ENCODE measurements around the gene AHSG.

AHSG gene

DNA sequence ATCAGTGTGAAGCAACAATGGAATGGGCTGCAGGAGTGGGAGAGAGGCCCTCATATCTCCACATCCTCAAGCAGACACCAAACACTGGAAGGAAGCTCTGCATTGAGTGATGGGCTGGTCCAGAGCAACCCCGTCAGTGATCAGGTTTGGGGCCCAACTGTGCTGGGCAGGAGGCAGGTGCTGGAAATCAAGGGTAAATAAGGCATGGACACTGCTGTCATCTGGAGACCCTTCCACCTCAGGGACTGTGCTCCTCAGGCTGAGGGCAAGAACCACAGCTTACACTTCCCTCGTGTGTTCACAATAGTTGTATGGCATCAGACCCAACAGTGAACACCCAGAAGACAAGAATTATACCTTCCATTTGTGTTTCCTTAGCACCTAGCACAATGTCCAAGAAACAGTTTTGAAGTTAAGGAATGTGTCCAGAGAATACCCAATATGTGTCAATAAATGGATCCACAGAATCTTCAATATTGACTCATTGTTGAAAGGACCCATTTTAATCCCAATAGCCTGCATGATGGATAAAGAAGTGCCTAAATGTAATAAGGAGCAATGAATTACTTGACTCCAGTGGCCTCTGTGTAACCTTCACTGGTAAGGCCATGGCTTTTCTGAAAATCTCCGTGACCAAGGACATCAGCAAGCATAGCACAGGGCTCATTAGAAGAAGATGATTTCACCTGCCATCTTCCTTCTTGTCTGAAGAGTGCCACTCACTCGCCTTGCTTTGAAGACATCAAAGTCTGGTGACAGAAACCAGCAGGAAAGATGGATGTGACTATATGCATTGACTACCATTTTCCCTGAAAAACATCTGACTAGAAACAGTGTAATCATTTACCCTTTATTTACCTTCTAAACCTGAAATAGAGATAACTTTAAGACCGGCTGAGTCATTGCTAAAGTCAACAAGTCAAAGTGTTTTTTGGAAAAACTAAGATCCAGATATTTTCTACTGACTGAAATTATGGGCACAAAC, 7.0 kb upstream of the AHSG start:
- CTCF ChIA-PET: no interaction called here
- POLR2A ChIA-PET: no interaction called here
- DNase-seq (ENCODE audit: extremely low spot score): no peak
- TF ChIP-seq FOXA1 (IDR thresholded peaks at IDR 0.05): no peak
- no peak for TF ChIP-seq ELF4 (IDR thresholded peaks at IDR 0.05)
- no peak for TF ChIP-seq L3MBTL2 (conservative IDR thresholded peaks at IDR 0.05)
- TF ChIP-seq TARDBP (IDR thresholded peaks at IDR 0.05): no peak
- TF ChIP-seq SUZ12 (IDR thresholded peaks at IDR 0.05): no peak
- TF ChIP-seq CTBP1 (IDR thresholded peaks at IDR 0.05; ENCODE audit: borderline replicate concordance): no peak
- TF ChIP-seq ZNF384 (IDR thresholded peaks at IDR 0.05): no peak
- TF ChIP-seq SP1 (IDR thresholded peaks at IDR 0.05): no peak
- TF ChIP-seq BHLHE40 (IDR thresholded peaks at IDR 0.05; ENCODE audit: borderline replicate concordance): no peak
- TF ChIP-seq HDGF (IDR thresholded peaks at IDR 0.05; ENCODE audit: borderline replicate concordance): no peak
- no peak for TF ChIP-seq LEF1 (IDR thresholded peaks at IDR 0.05; ENCODE audit: borderline replicate concordance)
- TF ChIP-seq, protein P1, sequence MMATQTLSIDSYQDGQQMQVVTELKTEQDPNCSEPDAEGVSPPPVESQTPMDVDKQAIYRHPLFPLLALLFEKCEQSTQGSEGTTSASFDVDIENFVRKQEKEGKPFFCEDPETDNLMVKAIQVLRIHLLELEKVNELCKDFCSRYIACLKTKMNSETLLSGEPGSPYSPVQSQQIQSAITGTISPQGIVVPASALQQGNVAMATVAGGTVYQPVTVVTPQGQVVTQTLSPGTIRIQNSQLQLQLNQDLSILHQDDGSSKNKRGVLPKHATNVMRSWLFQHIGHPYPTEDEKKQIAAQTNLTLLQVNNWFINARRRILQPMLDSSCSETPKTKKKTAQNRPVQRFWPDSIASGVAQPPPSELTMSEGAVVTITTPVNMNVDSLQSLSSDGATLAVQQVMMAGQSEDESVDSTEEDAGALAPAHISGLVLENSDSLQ (IDR thresholded peaks at IDR 0.05): no peak
- TF ChIP-seq NFRKB (IDR thresholded peaks at IDR 0.05): no peak
- no peak for TF ChIP-seq FOXK2 (IDR thresholded peaks at IDR 0.05)

DNA sequence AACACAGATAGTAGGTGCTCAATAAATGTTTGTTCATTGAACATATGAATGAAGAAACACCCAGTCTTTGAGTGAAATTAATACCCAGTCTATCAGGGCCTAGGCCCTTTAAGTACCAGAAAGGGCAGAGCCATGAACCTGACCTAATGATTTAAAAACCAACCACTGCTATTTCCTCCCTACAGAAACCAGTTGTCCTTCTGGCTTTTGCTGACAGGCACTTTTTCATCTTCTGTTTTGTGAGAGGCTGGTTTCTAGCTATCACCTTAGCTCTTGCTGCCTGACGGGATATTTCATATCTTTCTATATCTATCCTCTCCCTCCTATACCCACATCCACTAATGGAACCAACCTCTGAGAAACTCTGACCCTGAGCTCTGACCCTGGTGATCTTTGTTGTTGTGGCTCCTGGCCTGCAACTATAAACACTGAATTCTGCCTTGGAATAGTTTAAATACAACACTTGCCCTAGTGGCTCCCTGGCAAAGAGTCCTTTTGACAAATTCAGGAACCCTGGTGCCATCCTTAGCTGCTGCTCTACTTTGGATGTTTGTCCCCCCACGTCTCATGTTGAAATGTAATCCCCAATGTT, 4.1 kb upstream of the AHSG start:
- TF ChIP-seq ARNT (IDR thresholded peaks at IDR 0.05) (no peak), LEF1 (IDR thresholded peaks at IDR 0.05; ENCODE audit: borderline replicate concordance) (no peak), TARDBP (IDR thresholded peaks at IDR 0.05) (no peak)
- TF ChIP-seq, protein P1 (IDR thresholded peaks at IDR 0.05): no peak
- POLR2A ChIA-PET: no interaction called here
- CTCF ChIA-PET: interaction anchor here (1.7 kb wide), 1 partner anchor 213 kb away, joined by 11 read pairs; no protein-coding TSS in a partner anchor
- no peak for DNase-seq (ENCODE audit: extremely low spot score)

DNA sequence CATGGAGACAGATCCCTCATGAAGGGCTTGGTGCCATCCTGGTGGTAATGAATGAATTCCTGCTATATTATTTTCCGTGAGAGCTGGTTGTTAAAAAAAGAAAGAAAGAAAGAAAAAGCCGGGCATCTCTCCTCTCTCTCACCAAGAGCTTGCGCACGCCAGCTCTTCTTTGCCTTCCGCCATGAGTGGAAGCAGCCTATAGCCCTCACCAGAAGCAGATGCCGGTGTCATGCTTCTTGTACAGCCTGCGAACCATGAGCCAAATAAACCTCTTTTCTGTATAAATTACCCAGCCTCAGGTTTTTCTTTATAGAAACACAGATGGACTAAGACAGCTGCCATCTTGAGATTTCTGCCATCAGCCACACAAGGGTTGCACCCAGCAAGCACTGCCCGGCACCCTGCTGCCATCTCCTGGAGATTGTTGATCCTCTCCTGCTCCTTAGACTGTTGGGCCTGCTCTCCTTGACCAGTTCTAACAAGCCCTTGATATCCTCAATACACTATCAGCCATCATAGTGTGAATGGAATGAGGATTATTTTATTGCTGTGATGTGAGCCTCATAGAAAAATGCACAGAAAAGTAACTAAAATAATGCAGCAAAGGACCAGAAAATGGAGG, 3.5 kb upstream of the AHSG start:
- DNase-seq (ENCODE audit: extremely low spot score): no peak
- ChIA-PET POLR2A (no interaction called here), CTCF (interaction anchor here (1.7 kb wide), 1 partner anchor 212 kb away, joined by 11 read pairs; no protein-coding TSS in a partner anchor)
- TF ChIP-seq NFRKB (IDR thresholded peaks at IDR 0.05) (no peak), HDGF (IDR thresholded peaks at IDR 0.05; ENCODE audit: borderline replicate concordance) (no peak), L3MBTL2 (conservative IDR thresholded peaks at IDR 0.05) (no peak), BHLHE40 (IDR thresholded peaks at IDR 0.05; ENCODE audit: borderline replicate concordance) (no peak), LEF1 (IDR thresholded peaks at IDR 0.05; ENCODE audit: borderline replicate concordance) (no peak), CTBP1 (IDR thresholded peaks at IDR 0.05; ENCODE audit: borderline replicate concordance) (no peak), SUZ12 (IDR thresholded peaks at IDR 0.05) (no peak)
- TF ChIP-seq, protein P1 (IDR thresholded peaks at IDR 0.05): no peak

DNA sequence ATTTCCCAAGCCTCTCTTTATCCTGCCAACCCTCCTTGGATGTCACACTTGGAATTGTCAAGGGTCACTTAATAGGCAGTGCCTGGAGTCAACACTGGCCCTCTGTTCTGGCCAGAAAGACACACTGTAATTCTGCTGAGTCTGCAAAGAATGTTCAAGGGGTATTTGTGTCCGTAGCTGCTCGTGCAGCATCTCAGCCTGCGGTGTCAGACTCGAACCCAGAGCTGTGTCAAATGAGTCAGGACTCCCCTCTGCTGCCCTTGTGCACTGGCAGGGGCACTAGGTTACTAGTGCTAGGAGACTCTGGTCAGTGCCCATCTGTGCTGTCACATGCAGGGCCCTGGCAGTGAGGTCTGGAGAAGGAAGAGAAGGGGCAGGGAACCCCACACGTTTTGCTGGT, 795 bp upstream of the AHSG start:
- POLR2A ChIA-PET: no interaction called here

DNA sequence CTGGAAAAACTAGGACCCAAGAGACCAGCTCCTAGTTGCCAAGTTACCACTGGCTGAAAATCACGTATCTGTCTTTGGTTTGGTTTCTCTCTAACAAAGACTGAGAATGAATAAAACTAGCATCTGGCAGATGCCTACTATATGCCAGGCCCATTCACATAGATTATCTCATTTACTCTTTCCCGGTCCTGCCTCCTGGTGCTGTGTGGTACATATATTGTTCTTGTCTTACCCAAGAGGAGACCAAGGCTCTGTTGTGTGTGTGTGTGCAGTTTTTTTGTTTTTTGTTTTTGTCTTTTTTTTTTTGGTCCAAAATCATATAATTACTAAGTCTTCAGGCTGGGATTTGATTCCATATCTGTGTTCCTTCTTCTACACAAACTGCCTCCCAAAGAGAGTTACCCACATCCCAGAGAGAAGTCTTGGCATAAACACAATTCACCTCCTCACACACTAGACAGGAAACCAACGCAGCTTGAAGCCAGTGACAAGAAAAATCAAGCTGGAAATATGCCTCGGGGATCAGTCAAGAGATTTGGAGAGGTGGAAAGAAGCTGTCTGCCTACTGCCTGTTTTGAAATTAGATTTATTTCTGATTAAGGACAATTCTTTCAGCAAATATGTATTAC, 891 bp downstream of the AHSG start:
- POLR2A ChIA-PET: no interaction called here
- CTCF ChIA-PET: interaction anchor here (0.8 to 3.1 kb wide), 6 partner anchors 13 to 646 kb away, joined by 3 to 14 read pairs (median 4); no protein-coding TSS in a partner anchor
- no peak for DNase-seq (ENCODE audit: extremely low spot score)
- TF ChIP-seq SUZ12 (IDR thresholded peaks at IDR 0.05) (no peak), BHLHE40 (IDR thresholded peaks at IDR 0.05; ENCODE audit: borderline replicate concordance) (no peak), LEF1 (IDR thresholded peaks at IDR 0.05; ENCODE audit: borderline replicate concordance) (no peak), FOXM1 (IDR thresholded peaks at IDR 0.05; ENCODE audit: borderline replicate concordance) (no peak), SP1 (IDR thresholded peaks at IDR 0.05) (no peak), CTBP1 (IDR thresholded peaks at IDR 0.05; ENCODE audit: borderline replicate concordance) (no peak), FOXA1 (IDR thresholded peaks at IDR 0.05) (no peak), NFRKB (IDR thresholded peaks at IDR 0.05) (no peak), L3MBTL2 (conservative IDR thresholded peaks at IDR 0.05) (no peak), ARNT (IDR thresholded peaks at IDR 0.05) (no peak), ZNF384 (IDR thresholded peaks at IDR 0.05) (no peak), ELF4 (IDR thresholded peaks at IDR 0.05) (no peak), HDGF (IDR thresholded peaks at IDR 0.05; ENCODE audit: borderline replicate concordance) (no peak), TARDBP (IDR thresholded peaks at IDR 0.05) (no peak), FOXK2 (IDR thresholded peaks at IDR 0.05) (no peak)
- TF ChIP-seq, protein P1 (IDR thresholded peaks at IDR 0.05): no peak

More for the DNA sequence above, 795 bp upstream of the AHSG start:
- DNase-seq (ENCODE audit: extremely low spot score): no peak
- TF ChIP-seq BHLHE40 (IDR thresholded peaks at IDR 0.05; ENCODE audit: borderline replicate concordance) (no peak), ARNT (IDR thresholded peaks at IDR 0.05) (no peak), FOXM1 (IDR thresholded peaks at IDR 0.05; ENCODE audit: borderline replicate concordance) (no peak), HDGF (IDR thresholded peaks at IDR 0.05; ENCODE audit: borderline replicate concordance) (no peak)
- CTCF ChIA-PET: no interaction called here

Data from HEK293T (cell line).